Activated CD4-positive, alpha-beta T cell treated with anti-CD3 and anti-CD28 coated beads, Interleukin-2, amount 50 U/mL, for 1 hour (primary cell): ENCODE data around the gene LHPP.

ENCODE experiments used
- DNase-seq: peaks from one replicate; pipeline ENCODE4 v3.0.0-alpha.2; 2020

Gene LHPP

GRCh38 chr10:124473070-124473469, 11.4 kb downstream of the LHPP start:
- DNase-seq: no peak

- no peak for DNase-seq
Measured at GRCh38 chr10:124474514-124475070, 13.0 kb downstream of the LHPP start.

DNA sequence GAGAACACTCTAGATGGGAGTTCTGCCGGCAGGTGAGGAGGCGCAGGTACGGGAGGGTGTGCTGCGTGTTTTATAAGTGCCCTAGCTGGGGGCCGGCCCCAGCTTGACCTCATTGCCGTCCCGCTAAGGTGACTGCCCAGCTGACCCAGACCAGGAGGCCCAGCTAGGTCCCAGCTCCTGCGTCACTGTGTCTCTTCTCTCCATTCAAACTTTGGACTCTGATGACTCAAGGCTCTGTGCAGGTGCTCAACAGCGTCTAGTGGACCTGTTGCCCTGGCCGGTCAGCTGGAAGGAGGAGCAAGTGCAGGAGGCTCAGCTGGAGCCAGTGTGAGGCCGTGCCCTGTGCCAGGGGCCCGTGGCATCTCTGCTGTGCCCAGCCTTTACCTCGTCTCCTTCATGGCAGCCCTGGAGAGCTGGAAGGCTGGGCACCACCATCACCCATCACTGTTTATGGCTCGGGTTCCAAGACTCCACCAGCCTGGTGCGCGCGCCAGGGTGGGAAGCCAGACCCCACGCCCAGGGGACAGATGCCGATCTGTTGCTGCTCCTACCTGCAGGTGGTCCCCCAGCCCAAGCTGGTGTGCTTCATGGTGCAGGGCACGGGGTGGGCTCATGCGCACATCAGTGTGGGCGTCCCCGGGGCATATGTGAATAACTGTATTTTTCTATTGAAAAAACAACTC, 14.6 kb downstream of the LHPP start:
- no peak for DNase-seq

DNA sequence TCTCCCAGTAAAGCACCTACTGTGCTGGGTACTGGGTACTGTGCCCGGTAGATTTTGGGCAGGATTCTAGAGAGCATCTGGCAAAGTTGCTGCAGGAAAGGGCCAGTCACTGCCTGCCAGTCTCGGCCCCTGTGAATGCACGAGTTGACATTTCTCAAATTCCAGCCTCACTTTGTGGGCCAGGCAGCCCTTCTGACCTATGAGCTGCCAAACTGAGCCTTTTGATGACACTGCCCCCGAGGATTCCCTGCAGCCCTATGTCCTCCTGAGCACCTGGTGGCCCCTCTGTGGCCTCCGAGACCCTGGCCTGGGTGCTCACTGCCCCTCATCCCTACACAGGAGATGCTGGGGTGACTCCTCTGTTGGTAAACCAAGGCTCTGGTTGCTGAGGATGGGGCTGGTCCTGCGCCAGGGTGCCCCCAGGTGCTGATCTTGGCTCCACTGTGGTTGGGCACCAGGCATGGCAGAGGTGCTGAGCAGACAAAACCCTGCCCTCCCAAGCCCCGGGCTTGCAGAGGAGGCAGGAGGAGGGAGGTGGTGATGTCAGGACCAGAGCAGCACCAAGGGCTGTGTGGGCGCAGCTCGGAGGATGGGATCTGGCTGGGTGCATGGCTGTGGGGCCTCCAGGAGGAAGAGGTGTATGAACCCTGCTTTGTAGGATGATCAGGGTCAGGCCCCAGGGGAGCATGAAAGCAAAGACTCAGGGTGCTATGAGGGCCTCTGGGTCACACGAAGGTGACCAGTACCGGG, 16.2 kb downstream of the LHPP start:
- no peak for DNase-seq

GRCh38 chr10:124478515-124478914, 16.9 kb downstream of the LHPP start:
- no peak for DNase-seq

DNA sequence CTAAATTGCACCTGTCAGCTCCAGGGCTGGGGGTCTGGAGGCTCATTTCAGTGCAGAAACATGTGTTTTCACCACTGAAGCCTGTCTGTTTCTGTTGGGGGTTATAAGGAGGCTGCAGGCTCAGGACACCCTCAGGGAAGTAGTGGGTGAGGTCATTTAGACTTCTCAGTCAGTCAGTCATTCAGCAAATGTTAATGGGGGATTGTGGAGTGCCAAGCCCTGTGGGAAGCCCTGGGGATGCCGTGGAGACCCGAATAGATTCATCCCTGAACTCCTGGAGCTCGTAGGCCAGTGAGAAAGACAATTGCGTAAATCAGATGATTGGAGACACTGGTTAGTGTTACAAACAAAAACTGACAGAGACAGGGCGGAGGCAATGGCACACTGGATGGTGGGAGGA, 19.2 kb downstream of the LHPP start:
- no peak for DNase-seq

DNA sequence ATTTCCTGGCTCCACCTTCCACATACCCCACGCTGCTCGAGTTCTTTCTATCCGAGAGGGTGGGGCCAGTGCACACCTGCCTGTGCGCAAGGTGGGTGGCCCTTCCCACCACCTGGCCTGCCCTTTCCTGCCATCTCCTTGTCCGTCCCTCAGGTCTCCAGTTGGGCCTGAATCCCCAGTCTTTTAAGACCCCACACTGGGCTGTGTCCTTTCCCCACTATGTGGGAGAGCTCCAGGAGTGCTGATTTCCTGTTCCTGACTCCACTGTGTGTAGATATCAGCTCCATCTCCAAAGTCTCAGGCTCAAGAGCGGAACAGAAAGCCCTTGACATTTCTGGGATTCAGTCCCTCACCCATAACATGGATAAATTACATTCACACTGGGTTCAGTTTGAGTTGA, 20.1 kb downstream of the LHPP start:
- no peak for DNase-seq

GRCh38 chr10:124482236-124482800, 20.7 kb downstream of the LHPP start:
- DNase-seq: no peak

DNA sequence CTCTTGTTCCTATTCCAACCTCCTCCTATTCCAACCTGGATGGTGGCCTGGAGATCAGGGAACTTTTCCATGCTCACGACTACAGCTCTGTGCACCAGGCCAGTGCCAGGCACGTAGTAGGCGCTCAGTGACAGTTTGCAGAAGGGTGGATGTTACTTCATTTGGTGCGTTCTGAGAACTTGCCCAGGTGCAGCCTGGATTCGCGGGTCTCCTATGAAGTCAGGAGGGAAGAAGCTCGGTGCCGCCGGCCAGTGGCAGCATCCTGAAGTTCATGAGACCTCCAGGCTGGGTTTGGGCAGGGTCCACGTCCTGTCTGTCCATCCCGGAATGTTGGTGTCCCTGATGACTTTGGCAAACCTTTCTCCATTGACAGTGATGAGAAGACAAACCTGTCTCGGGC, 21.3 kb downstream of the LHPP start:
- DNase-seq: no peak

DNA sequence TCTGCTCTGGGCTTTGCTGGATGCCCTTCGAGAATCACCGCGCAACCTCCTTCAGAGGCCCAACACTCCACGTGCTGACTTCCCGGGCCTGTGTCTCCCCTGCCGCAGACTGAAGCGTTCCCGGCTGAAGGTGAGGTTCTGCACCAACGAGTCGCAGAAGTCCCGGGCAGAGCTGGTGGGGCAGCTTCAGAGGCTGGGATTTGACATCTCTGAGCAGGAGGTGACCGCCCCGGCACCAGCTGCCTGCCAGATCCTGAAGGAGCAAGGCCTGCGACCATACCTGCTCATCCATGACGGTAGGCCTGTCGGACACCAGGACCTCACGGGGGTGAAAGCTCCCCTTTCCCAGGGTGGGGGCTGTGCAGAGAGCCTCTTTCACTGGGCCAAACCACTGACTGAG, 22.4 kb downstream of the LHPP start:
- DNase-seq: no peak

DNA sequence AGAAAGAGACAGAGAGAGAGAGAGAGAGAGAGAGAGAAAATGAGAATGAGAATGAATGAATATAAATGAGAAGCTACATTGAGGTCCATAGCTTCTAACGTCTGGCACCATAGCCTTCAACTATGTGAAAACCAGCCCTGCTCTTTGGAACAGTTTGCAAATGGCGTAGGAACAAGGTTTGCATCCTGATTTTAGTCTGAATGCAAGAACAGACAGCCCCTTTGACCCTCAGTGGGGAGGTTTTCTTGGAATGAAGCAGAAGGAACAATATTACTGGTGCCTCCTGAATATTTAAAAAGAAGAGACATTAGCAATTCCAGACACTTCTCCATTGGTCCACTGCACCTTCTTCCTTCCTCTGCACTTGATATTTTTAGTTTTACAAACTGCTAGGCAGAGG, 23.0 kb downstream of the LHPP start:
- DNase-seq: no peak

GRCh38 chr10:124486635-124487034, 25.0 kb downstream of the LHPP start:
- no peak for DNase-seq

GRCh38 chr10:124491105-124491504, 29.5 kb downstream of the LHPP start:
- DNase-seq: no peak

DNA sequence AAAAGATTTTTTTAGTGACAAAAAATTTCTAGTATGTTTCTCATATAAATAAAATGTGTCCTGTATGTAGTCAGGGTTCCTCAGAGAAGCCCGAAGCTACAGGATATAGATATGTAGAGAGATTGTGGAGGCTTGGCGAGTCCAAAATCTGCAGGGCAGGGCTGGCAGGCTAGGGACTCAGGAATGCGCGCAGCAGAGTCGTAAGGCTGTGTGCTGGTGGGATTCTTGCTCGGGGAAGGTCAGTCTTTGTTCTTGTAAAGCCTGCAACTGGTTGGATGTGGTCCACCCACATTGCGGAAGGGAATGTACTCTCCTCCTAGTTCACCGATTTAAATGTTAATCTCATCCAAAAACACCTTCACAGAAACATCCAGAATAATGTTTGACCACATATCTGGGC, 30.6 kb downstream of the LHPP start:
- no peak for DNase-seq

- DNase-seq: no peak
Measured at GRCh38 chr10:124493214-124493882, 31.7 kb downstream of the LHPP start.

DNA sequence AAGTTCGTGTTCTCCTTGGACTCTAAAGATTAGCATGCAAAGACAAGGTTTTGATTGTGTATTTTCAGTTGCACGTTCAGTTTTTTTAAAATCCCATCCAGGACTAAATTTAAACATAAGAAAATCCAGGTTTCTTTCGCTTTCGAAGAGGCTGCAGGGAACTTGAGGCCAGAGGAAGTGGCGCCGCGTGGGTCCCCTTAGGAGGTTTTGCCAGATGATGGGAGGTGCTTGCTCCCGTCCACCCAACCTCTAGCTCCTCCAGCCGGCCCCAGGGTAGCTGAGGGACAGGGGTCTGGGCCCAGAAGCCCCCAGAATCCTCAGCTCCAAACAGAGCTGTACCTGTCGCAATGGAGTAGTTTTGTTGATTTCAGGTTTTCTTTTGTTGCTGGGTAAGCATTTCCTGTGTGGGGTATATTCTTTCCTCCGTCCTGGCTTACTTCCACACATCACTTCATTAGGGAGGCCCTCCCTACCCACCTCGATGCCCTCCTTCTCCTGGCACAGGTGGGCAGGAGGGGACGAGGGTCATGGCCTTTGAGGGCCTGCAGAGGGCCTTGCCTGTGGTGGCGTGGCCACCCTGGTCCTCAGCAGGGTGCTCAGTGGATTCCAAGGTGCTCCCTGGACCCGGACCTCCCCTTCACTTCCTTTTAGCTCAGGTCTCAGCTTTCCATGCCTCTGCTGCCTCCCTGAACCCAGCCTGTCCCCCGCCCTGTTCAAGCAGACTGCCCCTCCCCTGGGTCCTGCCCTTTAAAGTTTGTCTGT, 32.6 kb downstream of the LHPP start:
- DNase-seq: no peak

DNA sequence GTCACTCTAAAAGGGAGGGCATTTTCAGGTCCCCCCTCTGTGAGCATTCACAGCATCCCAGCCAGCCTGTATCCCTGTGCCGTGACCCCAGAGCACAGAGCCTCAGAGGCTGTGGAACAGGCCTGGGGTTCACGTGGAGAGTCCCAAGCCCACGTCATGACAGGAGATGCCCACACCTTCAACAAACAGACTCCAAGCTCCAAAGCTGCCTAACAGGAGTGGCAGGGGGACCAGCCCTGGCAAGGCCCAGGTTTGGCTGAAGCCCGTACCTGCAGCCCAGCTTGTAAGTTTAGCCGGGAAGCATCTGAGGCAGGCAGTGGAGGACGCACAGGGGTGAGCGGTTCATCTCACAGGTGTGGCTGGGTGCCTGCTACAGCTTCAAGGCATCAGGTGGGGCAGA, 33.5 kb downstream of the LHPP start:
- DNase-seq: no peak

GRCh38 chr10:124495725-124496124, 34.1 kb downstream of the LHPP start:
- no peak for DNase-seq

- no peak for DNase-seq
Measured at GRCh38 chr10:124496150-124496549, 34.5 kb downstream of the LHPP start.

DNA sequence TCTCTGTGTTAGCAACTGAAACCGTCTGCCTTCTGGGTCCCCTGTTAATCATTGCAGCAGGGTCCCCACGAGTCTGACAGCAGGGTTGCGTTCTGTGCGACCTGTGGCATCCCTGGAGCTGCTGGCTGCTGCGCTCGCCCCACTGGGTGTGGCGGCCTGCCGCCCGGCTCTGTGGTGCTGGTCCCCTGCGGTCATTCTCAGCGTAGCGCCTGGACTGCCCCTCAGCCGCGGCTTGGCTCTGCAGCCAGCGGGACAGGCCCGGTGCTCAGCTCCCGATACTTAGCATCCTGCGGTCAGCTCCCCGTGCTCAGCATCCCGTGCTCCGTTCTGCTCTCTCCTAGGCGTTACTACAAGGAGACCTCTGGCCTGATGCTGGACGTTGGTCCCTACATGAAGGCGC, 35.0 kb downstream of the LHPP start:
- DNase-seq: no peak

GRCh38 chr10:124497196-124497881, 35.7 kb downstream of the LHPP start:
- no peak for DNase-seq

GRCh38 chr10:124498056-124498455, 36.4 kb downstream of the LHPP start:
- no peak for DNase-seq
